Neural crest cell (in vitro differentiated cells): ENCODE data around the gene GALK1. TPM values are rescaled to one million over a fixed set of nuclear protein-coding genes. Genes with fewer than 3 reads are reported as not detected.

Source experiments
- DNase-seq: peaks from one replicate; pipeline ENCODE4 v3.0.0; 2021; ENCODE audit warnings: low read depth, mixed read lengths, low spot score
- H3K27ac Mint-ChIP-seq: one replicate; pipeline ENCODE4 v1.8.0; 2021; ENCODE audit warnings: mild to moderate bottlenecking, mixed read lengths; ENCODE audit not compliant: unreplicated experiment
- H3K27me3 Mint-ChIP-seq: 2 replicates; pipeline ENCODE4 v1.8.0; 2021; ENCODE audit warnings: low read depth, mild to moderate bottlenecking, mixed read lengths
- H3K36me3 Mint-ChIP-seq: 2 replicates; pipeline ENCODE4 v1.8.0; 2021; ENCODE audit warnings: low read depth, mild to moderate bottlenecking, mixed read lengths
- H3K4me1 Mint-ChIP-seq: 2 replicates; pipeline ENCODE4 v1.8.0; 2021; ENCODE audit warnings: mixed read lengths
- H3K4me3 Mint-ChIP-seq: one replicate; pipeline ENCODE4 v1.8.0; 2021; ENCODE audit warnings: mild to moderate bottlenecking, mixed read lengths
- H3K9me3 Mint-ChIP-seq: 2 replicates; pipeline ENCODE4 v1.8.0; 2021; ENCODE audit warnings: mixed read lengths
- CTCF ChIP-seq: fragments of 200-600 bp; sonication (generic); conservative IDR thresholded peaks from 2 replicates; pipeline ENCODE4 v1.5.0; 2021; ENCODE audit warnings: antibody characterized with exemption, mild to moderate bottlenecking
- total RNA-seq: library from RNA; stranded (reverse); gene quantifications from 2 replicates; pipeline ENCODE4 v1.2.1, GENCODE V29; 2021

The GALK1 gene
- total RNA-seq, 1 donor from 2014 or later, result 13.1 TPM

GRCh38 chr17:75776386-75777295, 11.6 kb upstream of the GALK1 start:
- DNase-seq, result no peak
- H3K9me3 Mint-ChIP-seq, result peaks cover 3% of the 10 kb centered on the region
- peaks cover 12% of the 10 kb centered on the region for H3K27me3 Mint-ChIP-seq
- no peak for TF ChIP-seq CTCF
- no peak overlapping the region for H3K27ac Mint-ChIP-seq
- H3K4me1 Mint-ChIP-seq, result peaks cover 35% of the 10 kb centered on the region
- peaks cover 24% of the 10 kb centered on the region for H3K36me3 Mint-ChIP-seq
- peak overlapping the region; percentile 93 for H3K4me3 Mint-ChIP-seq

GRCh38 chr17:75774991-75775668, 10.1 kb upstream of the GALK1 start:
- Mint-ChIP-seq H3K27ac (no peak overlapping the region), H3K4me3 (peak overlapping the region; percentile 93), H3K4me1 (peaks cover 39% of the 10 kb centered on the region), H3K9me3 (peaks cover 3% of the 10 kb centered on the region), H3K27me3 (peaks cover 12% of the 10 kb centered on the region), H3K36me3 (peaks cover 24% of the 10 kb centered on the region)
- TF ChIP-seq CTCF, result no peak
- DNase-seq, result no peak

- no peak for DNase-seq
- H3K36me3 Mint-ChIP-seq, result peaks cover 19% of the 10 kb centered on the region
- peaks cover 33% of the 10 kb centered on the region for H3K4me1 Mint-ChIP-seq
- no peaks in the 10 kb centered on the region for H3K9me3 Mint-ChIP-seq
- H3K4me3 Mint-ChIP-seq, result peak overlapping the region; percentile 93
- no peak overlapping the region for H3K27ac Mint-ChIP-seq
- TF ChIP-seq CTCF, result no peak
- H3K27me3 Mint-ChIP-seq, result peaks cover 8% of the 10 kb centered on the region
Measured at GRCh38 chr17:75774471-75774990, 9.5 kb upstream of the GALK1 start.

GRCh38 chr17:75773808-75774470, 8.9 kb upstream of the GALK1 start:
- no peak overlapping the region for H3K27ac Mint-ChIP-seq
- TF ChIP-seq CTCF, result peak; percentile 33
- H3K4me3 Mint-ChIP-seq, result peak overlapping the region; percentile 93
- peaks cover 19% of the 10 kb centered on the region for H3K36me3 Mint-ChIP-seq
- H3K9me3 Mint-ChIP-seq, result no peaks in the 10 kb centered on the region
- H3K27me3 Mint-ChIP-seq, result peaks cover 7% of the 10 kb centered on the region
- DNase-seq, result no peak
- H3K4me1 Mint-ChIP-seq, result peaks cover 32% of the 10 kb centered on the region

- TF ChIP-seq CTCF, result no peak
- peaks cover 13% of the 10 kb centered on the region for H3K36me3 Mint-ChIP-seq
- no peak overlapping the region for H3K27ac Mint-ChIP-seq
- peak overlapping the region; percentile 93 for H3K4me3 Mint-ChIP-seq
- no peaks in the 10 kb centered on the region for H3K9me3 Mint-ChIP-seq
- peaks cover 7% of the 10 kb centered on the region for H3K27me3 Mint-ChIP-seq
- no peak for DNase-seq
- H3K4me1 Mint-ChIP-seq, result peaks cover 28% of the 10 kb centered on the region
Measured at GRCh38 chr17:75773121-75773807, 8.3 kb upstream of the GALK1 start.
